ENCODE measurements around the gene MTHFD2. TPM values are rescaled to one million over a fixed set of nuclear protein-coding genes. Genes with fewer than 3 reads are reported as not detected.
A peak's percentile ranks its signal among the peaks of the same experiment; 100 is the strongest.

MTHFD2 gene
- total and polyA plus RNA-seq, 11 donors, result 12.9 to 40.5 (median 17.5) TPM

DNA sequence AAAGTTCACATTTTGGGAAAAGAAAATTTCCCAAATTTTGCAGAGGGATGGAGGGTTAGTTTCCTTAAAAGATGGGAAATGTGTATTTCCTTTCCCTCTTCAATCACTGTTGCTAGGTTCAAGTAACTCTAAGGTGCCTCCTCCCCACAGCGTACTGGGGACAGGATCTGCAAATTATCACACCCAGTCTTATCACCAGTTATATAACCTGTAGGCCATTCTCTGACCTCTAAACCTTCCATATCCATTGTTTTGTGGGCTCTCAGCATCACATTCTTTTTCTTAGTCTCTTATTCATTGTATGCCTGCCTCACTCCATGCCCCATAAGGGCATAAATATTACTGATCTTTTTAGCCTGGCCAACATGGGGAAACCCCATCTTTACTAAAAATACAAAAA lies 3.6 kb upstream of the MTHFD2 start:
- Histone ChIP-seq H3K9me3 (no peaks in the 10 kb centered on the region), H3K27ac (no peak overlapping the region), H3K4me1 (peaks cover 0 to 15% (median 5%) of the 10 kb centered on the region in 12 donors), H3K36me3 (no peaks in the 10 kb centered on the region), H3K27me3 (no peaks in the 10 kb centered on the region), H3K4me3 (no peak overlapping the region)
- no peak for ATAC-seq
- TF ChIP-seq POLR2A (IDR thresholded peaks at IDR 0.05), result no peak
- TF ChIP-seq, protein P1, sequence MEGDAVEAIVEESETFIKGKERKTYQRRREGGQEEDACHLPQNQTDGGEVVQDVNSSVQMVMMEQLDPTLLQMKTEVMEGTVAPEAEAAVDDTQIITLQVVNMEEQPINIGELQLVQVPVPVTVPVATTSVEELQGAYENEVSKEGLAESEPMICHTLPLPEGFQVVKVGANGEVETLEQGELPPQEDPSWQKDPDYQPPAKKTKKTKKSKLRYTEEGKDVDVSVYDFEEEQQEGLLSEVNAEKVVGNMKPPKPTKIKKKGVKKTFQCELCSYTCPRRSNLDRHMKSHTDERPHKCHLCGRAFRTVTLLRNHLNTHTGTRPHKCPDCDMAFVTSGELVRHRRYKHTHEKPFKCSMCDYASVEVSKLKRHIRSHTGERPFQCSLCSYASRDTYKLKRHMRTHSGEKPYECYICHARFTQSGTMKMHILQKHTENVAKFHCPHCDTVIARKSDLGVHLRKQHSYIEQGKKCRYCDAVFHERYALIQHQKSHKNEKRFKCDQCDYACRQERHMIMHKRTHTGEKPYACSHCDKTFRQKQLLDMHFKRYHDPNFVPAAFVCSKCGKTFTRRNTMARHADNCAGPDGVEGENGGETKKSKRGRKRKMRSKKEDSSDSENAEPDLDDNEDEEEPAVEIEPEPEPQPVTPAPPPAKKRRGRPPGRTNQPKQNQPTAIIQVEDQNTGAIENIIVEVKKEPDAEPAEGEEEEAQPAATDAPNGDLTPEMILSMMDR (IDR thresholded peaks at IDR 0.05), result no peak
- DNase-seq, result no peak
- 70 to 88% (median 79%) methylated on average over 1 of the region's 1 CpG for WGBS, 4 donors
- intact Hi-C loops (cut with DNase I), result no loop called here

DNA sequence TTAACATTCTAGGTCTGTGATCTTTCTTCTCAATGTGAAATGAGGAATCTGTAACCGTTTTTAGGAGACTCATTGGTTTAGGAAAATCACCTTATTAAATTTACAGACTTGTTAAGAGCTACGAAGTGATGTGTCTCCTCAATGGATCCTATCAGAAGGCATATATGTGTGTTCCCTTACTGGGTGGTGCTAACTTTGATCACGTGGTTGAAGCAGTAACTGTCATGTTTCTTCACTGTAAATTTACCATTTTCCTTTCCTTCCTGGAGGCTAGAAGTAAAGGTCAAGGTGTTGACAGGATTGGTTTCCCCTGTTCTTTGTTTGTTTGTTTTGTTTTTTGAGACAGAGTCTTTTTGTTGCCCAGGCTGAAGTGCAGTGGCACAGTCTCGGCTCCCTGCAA lies 1.4 kb upstream of the MTHFD2 start:
- Histone ChIP-seq H3K27ac (no peak overlapping the region), H3K4me1 (peaks cover 0 to 36% (median 19%) of the 10 kb centered on the region in 12 donors), H3K27me3 (no peaks in the 10 kb centered on the region), H3K9me3 (no peaks in the 10 kb centered on the region), H3K4me3 (no peak overlapping the region), H3K36me3 (no peaks in the 10 kb centered on the region)
- DNase-seq (no peak), ATAC-seq (no peak)
- TF ChIP-seq POLR2A (IDR thresholded peaks at IDR 0.05), result no peak
- TF ChIP-seq, protein P1 (IDR thresholded peaks at IDR 0.05), result no peak
- intact Hi-C loops (cut with DNase I), result no loop called here
- WGBS, 4 donors, result 83 to 86% (median 84%) methylated on average over 4 of the region's 4 CpGs

DNA sequence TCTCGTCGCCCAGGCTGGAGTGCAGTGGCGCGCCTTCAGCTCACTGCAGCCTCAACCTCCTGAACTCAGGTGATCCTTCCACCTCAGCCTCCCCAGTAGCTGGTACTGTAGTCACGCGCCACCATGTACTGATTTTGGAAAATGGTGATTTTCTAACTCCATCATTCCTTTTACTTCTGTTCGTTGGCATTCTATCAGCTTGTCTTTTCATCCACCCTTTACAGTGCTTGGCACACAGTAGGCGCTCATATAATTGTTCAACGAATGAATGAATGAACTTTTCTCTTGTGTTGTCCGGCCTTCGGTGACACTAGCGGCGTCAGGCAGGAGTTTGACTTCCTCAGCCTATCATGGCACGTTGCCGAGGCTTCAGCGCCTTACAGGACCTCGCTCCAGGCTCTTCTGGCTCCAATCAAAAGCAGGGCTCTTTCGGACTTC lies 373 bp upstream of the MTHFD2 start:
- DNase-seq (no peak), ATAC-seq (no peak)
- Histone ChIP-seq H3K9me3 (no peaks in the 10 kb centered on the region), H3K4me1 (peaks cover 0 to 46% (median 24%) of the 10 kb centered on the region in 12 donors), H3K27ac (peak overlapping the region in 11 of 12 donors; percentile 79 to 99 (median 91)), H3K27me3 (no peaks in the 10 kb centered on the region), H3K36me3 (no peaks in the 10 kb centered on the region), H3K4me3 (peak overlapping the region in 11 of 12 donors; percentile 64 to 93 (median 74))
- TF ChIP-seq, protein P1 (IDR thresholded peaks at IDR 0.05), result no peak
- no peak for TF ChIP-seq POLR2A (IDR thresholded peaks at IDR 0.05)
- intact Hi-C loops (cut with DNase I), result loop anchor here in 2 of 10 donors (1.0 to 2.0 kb wide), 2 partner anchors 19 to 20 kb away; partner anchors contain the start of gene MOB1A (in 2 of the 2)
- 36 to 38% (median 37%) methylated on average over 16 to 18 of the region's 18 CpGs for WGBS, 4 donors

DNA sequence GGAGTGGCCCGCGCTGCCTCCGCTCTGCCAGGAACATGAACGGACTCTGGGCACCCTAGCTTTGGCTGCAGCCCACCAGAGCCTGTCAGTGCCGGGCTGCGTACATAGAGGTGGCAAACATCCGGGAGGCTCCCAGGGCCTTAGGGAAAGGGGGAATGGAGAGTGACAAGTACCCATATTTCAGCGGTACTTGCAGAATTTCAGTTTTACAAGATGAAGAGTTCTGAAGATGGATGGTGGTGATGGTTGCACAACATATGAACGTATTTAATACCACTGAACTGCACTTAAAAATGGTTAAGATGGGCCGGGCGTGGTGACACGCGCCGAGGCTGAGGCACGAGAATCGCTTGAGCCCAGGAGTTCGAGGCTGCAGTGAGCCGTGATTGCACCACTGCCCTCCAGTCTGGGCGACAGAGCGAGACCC lies 873 bp downstream of the MTHFD2 start:
- intact Hi-C loops (cut with DNase I), result loop anchor here in 1 of 10 donors (2.0 kb wide), 1 partner anchor 20 kb away; the partner anchor contains the start of gene MOB1A
- peak overlapping the region; percentile 76 to 99 (median 90) for H3K27ac ChIP-seq
- peak overlapping the region; percentile 64 to 93 (median 74) for H3K4me3 ChIP-seq
- no peak for DNase-seq
- TF ChIP-seq, protein P1 (IDR thresholded peaks at IDR 0.05), result peak in 1 of 12 donors; percentile 16
- no peak for TF ChIP-seq POLR2A (IDR thresholded peaks at IDR 0.05)
- 4 to 9% (median 5%) methylated on average over 17 to 20 of the region's 20 CpGs for WGBS, 4 donors
- H3K9me3 ChIP-seq, result no peaks in the 10 kb centered on the region
- H3K36me3 ChIP-seq, result peaks cover 0 to 4% (median 0%) of the 10 kb centered on the region in 9 donors
- ATAC-seq, result peak in 1 of 4 donors; percentile 53
- H3K4me1 ChIP-seq, result peaks cover 0 to 59% (median 24%) of the 10 kb centered on the region in 12 donors
- H3K27me3 ChIP-seq, result no peaks in the 10 kb centered on the region

Data from heart left ventricle (tissue), 16 donors.